Mesendoderm (in vitro differentiated cells): ENCODE results near the gene PIK3CB.

Experiments
- DNase-seq: peaks from one replicate; pipeline ENCODE4 v3.0.0; 2013
- H2AK5ac ChIP-seq: 2 replicates; pipeline ENCODE4 v1.6.1; 2013; ENCODE audit warnings: low read length, inconsistent platforms
- H2BK120ac ChIP-seq: 2 replicates; pipeline ENCODE4 v1.6.1; 2013; ENCODE audit warnings: low read depth, mild to moderate bottlenecking, low read length, moderate library complexity, mixed read lengths
- H2BK15ac ChIP-seq: replicated peaks from 2 replicates; pipeline ENCODE4 v1.6.1; 2013; ENCODE audit warnings: low read depth, mild to moderate bottlenecking, moderate library complexity
- H2BK5ac ChIP-seq: 2 replicates; pipeline ENCODE4 v1.6.1; 2013; ENCODE audit warnings: low read length, inconsistent platforms
- H3K18ac ChIP-seq: 2 replicates; pipeline ENCODE4 v1.6.1; 2013; ENCODE audit warnings: mild to moderate bottlenecking, low read length, mixed read lengths
- H3K23ac ChIP-seq: one replicate; pipeline ENCODE4 v1.6.1; 2013; ENCODE audit warnings: low read length
- H3K27ac ChIP-seq: 2 replicates; pipeline ENCODE4 v1.5.1; 2013; ENCODE audit warnings: low read depth, mild to moderate bottlenecking, inconsistent platforms, low read length, moderate library complexity
- H3K27me3 ChIP-seq: 2 replicates; pipeline ENCODE4 v1.6.1; 2013; ENCODE audit warnings: low read length, control low read depth, mild to moderate bottlenecking, inconsistent platforms; ENCODE audit not compliant: insufficient read depth, poor library complexity
- H3K36me3 ChIP-seq: 2 replicates; pipeline ENCODE4 v1.6.1; 2013; ENCODE audit warnings: low read length, inconsistent platforms; ENCODE audit not compliant: control insufficient read depth, insufficient read depth
- H3K4ac ChIP-seq: one replicate; pipeline ENCODE4 v1.6.1; 2013; ENCODE audit warnings: low read depth, mild to moderate bottlenecking, low read length, moderate library complexity
- H3K4me1 ChIP-seq: 2 replicates; pipeline ENCODE4 v1.6.1; 2013; ENCODE audit warnings: low read depth, low read length, inconsistent platforms; ENCODE audit not compliant: control insufficient read depth
- H3K4me2 ChIP-seq: 2 replicates; pipeline ENCODE4 v1.6.1; 2013; ENCODE audit warnings: low read length
- H3K4me3 ChIP-seq: 2 replicates; pipeline ENCODE4 v1.5.1; 2013; ENCODE audit warnings: mild to moderate bottlenecking, low read length
- H3K56ac ChIP-seq: one replicate; pipeline ENCODE4 v1.6.1; 2013; ENCODE audit warnings: low read length
- H3K79me1 ChIP-seq: 2 replicates; pipeline ENCODE4 v1.6.1; 2013; ENCODE audit warnings: low read length, inconsistent platforms
- H3K79me2 ChIP-seq: 2 replicates; pipeline ENCODE4 v1.6.1; 2013; ENCODE audit warnings: mild to moderate bottlenecking, low read length; ENCODE audit not compliant: control insufficient read depth, insufficient read depth
- H3K9ac ChIP-seq: 2 replicates; pipeline ENCODE4 v1.6.1; 2013; ENCODE audit warnings: low read length, inconsistent platforms
- H4K5ac ChIP-seq: one replicate; pipeline ENCODE4 v1.6.1; 2013; ENCODE audit warnings: low read length
- H4K8ac ChIP-seq: one replicate; pipeline ENCODE4 v1.6.1; 2013; ENCODE audit warnings: low read depth, mild to moderate bottlenecking, control low read depth, low read length, moderate library complexity
- WGBS: extraction: QIAGEN DNeasy Blood & Tissue Kit; methylation state at CpG from one replicate; pipeline ENCODE4 v1.1.7; 2013; ENCODE audit warnings: low lambda C conversion rate, missing lambda C conversion rate; ENCODE audit not compliant: insufficient coverage; ENCODE audit errors: extremely low coverage; 5-methylcytosine and 5-hydroxymethylcytosine counted together

The PIK3CB gene

GRCh38 chr3:138646513-138646912, 188.2 kb downstream of the PIK3CB start:
- Histone ChIP-seq H4K5ac (no peak overlapping the region), H3K4ac (no peak overlapping the region), H3K27ac (no peak overlapping the region), H2BK5ac (no peak overlapping the region), H2BK120ac (no peak overlapping the region), H3K36me3 (peaks cover 12% of the 10 kb centered on the region), H4K8ac (no peak overlapping the region), H3K9ac (no peak overlapping the region), H3K79me1 (no peaks in the 10 kb centered on the region), H3K4me2 (no peak overlapping the region), H3K4me3 (no peak overlapping the region), H3K18ac (no peak overlapping the region), H3K79me2 (no peaks in the 10 kb centered on the region), H3K23ac (no peak overlapping the region), H3K56ac (no peak overlapping the region), H2BK15ac (no peak overlapping the region), H3K27me3 (no peaks in the 10 kb centered on the region), H3K4me1 (no peaks in the 10 kb centered on the region), H2AK5ac (no peak overlapping the region)
- DNase-seq, result no peak

DNA sequence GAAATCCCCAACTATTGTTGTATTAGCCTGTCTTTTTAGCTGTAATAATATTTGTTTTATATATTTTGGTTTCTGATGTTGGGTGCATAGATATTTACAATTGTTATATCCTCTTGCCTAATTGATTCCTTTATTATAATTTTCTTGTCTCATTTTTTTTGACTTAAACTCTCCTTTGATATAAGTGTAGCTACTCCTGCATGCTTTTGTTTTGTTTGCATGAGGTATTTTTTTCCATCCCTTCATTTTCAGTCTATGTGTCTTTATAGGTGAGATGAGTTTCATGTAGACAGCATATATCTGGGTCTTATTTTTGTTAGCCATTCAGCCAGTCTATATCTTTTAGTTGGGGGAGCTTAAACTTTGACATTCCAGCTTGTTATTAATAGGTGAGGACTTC, 188.7 kb downstream of the PIK3CB start:
- peaks cover 12% of the 10 kb centered on the region for H3K36me3 ChIP-seq
- no peak overlapping the region for H3K27ac ChIP-seq
- no peaks in the 10 kb centered on the region for H3K79me2 ChIP-seq
- H2AK5ac ChIP-seq, result no peak overlapping the region
- H2BK120ac ChIP-seq, result no peak overlapping the region
- no peak overlapping the region for H3K23ac ChIP-seq
- no peak overlapping the region for H3K9ac ChIP-seq
- H2BK5ac ChIP-seq, result no peak overlapping the region
- no peak overlapping the region for H3K56ac ChIP-seq
- no peak overlapping the region for H4K5ac ChIP-seq
- no peak overlapping the region for H3K4ac ChIP-seq
- no peak overlapping the region for H3K18ac ChIP-seq
- DNase-seq, result no peak
- H3K27me3 ChIP-seq, result no peaks in the 10 kb centered on the region
- no peaks in the 10 kb centered on the region for H3K79me1 ChIP-seq
- no peak overlapping the region for H3K4me2 ChIP-seq
- no peak overlapping the region for H2BK15ac ChIP-seq
- no peaks in the 10 kb centered on the region for H3K4me1 ChIP-seq
- no peak overlapping the region for H4K8ac ChIP-seq
- H3K4me3 ChIP-seq, result no peak overlapping the region

DNA sequence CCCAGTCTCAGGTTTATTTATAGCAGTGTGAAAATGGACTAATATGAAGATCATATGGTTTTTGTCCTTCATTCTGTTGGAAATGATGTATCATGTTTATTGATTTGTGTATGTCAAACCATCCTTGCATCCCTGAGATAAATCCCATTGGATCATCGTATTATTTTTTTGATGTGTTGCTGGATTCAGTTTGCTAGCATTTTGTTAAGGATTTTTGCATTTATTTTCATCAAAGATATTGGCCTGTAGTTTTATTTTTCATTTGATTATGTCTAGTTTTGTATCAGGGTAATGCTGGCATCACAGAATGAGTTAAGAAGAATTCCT, 191.8 kb downstream of the PIK3CB start:
- no peak overlapping the region for H4K5ac ChIP-seq
- H3K27me3 ChIP-seq, result no peaks in the 10 kb centered on the region
- H3K4me3 ChIP-seq, result no peak overlapping the region
- no peak overlapping the region for H3K56ac ChIP-seq
- no peak overlapping the region for H2BK120ac ChIP-seq
- no peak overlapping the region for H2BK5ac ChIP-seq
- H3K79me1 ChIP-seq, result no peaks in the 10 kb centered on the region
- no peak overlapping the region for H2AK5ac ChIP-seq
- H4K8ac ChIP-seq, result no peak overlapping the region
- H2BK15ac ChIP-seq, result no peak overlapping the region
- no peaks in the 10 kb centered on the region for H3K4me1 ChIP-seq
- no peak overlapping the region for H3K4me2 ChIP-seq
- no peak overlapping the region for H3K9ac ChIP-seq
- no peaks in the 10 kb centered on the region for H3K79me2 ChIP-seq
- no peak overlapping the region for H3K27ac ChIP-seq
- DNase-seq, result no peak
- no peak overlapping the region for H3K18ac ChIP-seq
- H3K36me3 ChIP-seq, result no peaks in the 10 kb centered on the region
- H3K4ac ChIP-seq, result no peak overlapping the region
- no CpG with 5 or more reads among the region's 1 CpG for WGBS
- H3K23ac ChIP-seq, result no peak overlapping the region

DNA sequence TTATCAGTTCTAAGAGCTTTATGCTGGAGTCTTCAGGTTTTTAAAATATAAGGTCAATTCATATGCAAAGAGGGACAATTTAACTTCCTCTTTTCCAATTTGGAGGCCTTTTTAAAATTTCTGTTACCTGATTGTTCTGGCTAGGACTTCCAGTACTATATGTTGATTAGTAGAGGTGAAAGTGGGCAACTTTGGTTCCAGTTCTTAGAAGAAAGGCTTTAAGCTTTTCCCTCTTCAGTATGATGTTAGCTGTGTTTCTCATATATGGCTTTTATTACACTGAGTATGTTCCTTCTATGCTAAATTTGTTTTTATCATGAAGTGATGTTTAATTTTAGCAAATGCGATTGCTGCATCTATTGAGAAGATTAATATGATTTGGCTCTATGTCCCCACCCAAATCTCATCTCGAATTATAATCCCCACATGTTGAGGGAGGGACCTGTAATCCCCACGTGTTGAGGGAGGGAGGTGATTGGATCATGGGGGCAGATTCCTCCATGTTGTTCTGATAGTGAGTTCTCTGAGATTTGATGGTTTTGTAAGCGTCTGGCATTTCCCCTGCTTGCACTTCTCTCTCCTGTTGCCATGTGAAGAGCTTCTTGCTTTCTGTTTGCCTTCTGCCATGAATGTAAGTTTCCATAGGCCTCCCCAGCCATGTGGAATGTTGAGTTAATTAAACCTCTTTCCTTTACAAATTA, 192.4 kb downstream of the PIK3CB start:
- Histone ChIP-seq H2BK120ac (no peak overlapping the region), H3K4ac (no peak overlapping the region), H3K79me1 (no peaks in the 10 kb centered on the region), H3K27me3 (no peaks in the 10 kb centered on the region), H4K8ac (no peak overlapping the region), H4K5ac (no peak overlapping the region), H3K18ac (no peak overlapping the region), H3K56ac (no peak overlapping the region), H3K36me3 (no peaks in the 10 kb centered on the region), H3K4me1 (no peaks in the 10 kb centered on the region), H2BK15ac (no peak overlapping the region), H3K4me3 (no peak overlapping the region), H3K23ac (no peak overlapping the region), H2AK5ac (no peak overlapping the region), H3K4me2 (no peak overlapping the region), H3K9ac (no peak overlapping the region), H3K79me2 (no peaks in the 10 kb centered on the region), H2BK5ac (no peak overlapping the region), H3K27ac (no peak overlapping the region)
- no CpG with 5 or more reads among the region's 4 CpGs for WGBS
- peak; percentile 17 for DNase-seq

GRCh38 chr3:138640537-138640936, 194.2 kb downstream of the PIK3CB start:
- Histone ChIP-seq H3K27ac (no peak overlapping the region), H3K27me3 (no peaks in the 10 kb centered on the region), H3K79me2 (no peaks in the 10 kb centered on the region), H2BK120ac (no peak overlapping the region), H3K4me1 (no peaks in the 10 kb centered on the region), H4K5ac (no peak overlapping the region), H3K18ac (no peak overlapping the region), H3K4ac (no peak overlapping the region), H3K4me2 (no peak overlapping the region), H3K79me1 (no peaks in the 10 kb centered on the region), H3K36me3 (no peaks in the 10 kb centered on the region), H3K23ac (no peak overlapping the region), H2BK5ac (no peak overlapping the region), H2AK5ac (no peak overlapping the region), H4K8ac (no peak overlapping the region), H3K4me3 (no peak overlapping the region), H2BK15ac (no peak overlapping the region), H3K9ac (no peak overlapping the region), H3K56ac (no peak overlapping the region)
- DNase-seq, result no peak
- WGBS, result no CpG with 5 or more reads among the region's 4 CpGs

DNA sequence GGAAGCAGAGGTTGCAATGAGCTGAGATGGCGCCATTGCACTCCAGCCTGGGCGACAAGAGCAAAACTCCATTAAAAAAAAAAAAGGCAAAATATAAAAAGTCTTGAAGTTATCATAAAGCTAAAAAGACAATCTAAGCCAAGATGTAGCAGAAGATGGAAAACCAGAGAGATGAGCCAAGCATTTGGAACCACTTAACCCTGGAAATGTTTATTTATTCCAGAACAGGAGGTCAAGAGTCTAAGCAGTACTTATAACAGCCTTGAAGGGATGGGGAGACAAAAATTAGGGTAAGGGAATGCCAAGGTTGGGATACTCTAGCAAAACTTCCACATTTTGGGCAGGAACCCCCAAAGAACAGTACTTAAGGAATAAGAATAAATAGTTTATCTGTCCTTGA, 196.1 kb downstream of the PIK3CB start:
- Histone ChIP-seq H4K8ac (no peak overlapping the region), H3K23ac (no peak overlapping the region), H3K79me2 (no peaks in the 10 kb centered on the region), H3K9ac (no peak overlapping the region), H3K4me3 (no peak overlapping the region), H4K5ac (no peak overlapping the region), H3K27me3 (no peaks in the 10 kb centered on the region), H2BK120ac (no peak overlapping the region), H3K4me2 (no peak overlapping the region), H2BK15ac (no peak overlapping the region), H3K56ac (no peak overlapping the region), H3K79me1 (no peaks in the 10 kb centered on the region), H2AK5ac (no peak overlapping the region), H3K4me1 (no peaks in the 10 kb centered on the region), H3K4ac (no peak overlapping the region), H3K27ac (no peak overlapping the region), H3K18ac (no peak overlapping the region), H2BK5ac (no peak overlapping the region), H3K36me3 (no peaks in the 10 kb centered on the region)
- no CpG with 5 or more reads among the region's 2 CpGs for WGBS
- DNase-seq, result no peak
